Adrenal gland (tissue), 5 donors: ENCODE data around the gene GPR65.

Experiments
- CTCF ChIP-seq, 6 experiments: fragments of 450-650 bp in 4 of 6; fragments of 200-600 bp in 2 of 6; sonication (generic) in 1 of 6; IDR thresholded peaks; 1 replicate in 5 of 6; 2 replicates in 1 of 6; pipeline versions ENCODE4 v1.5.1 to v1.8.0; 2016 to 2021; ENCODE audit warnings: antibody characterized with exemption in 6 of 6, mild to moderate bottlenecking in 2 of 6, moderate library complexity in 1 of 6
- POLR2A ChIP-seq, 2 donors: fragments of 450-650 bp; IDR thresholded peaks; one replicate each; pipeline ENCODE4 v1.6.1; 2017; ENCODE audit warnings: antibody characterized with exemption in 2 of 2, mild to moderate bottlenecking in 2 of 2, moderate library complexity in 1 of 2
- donor health status: DM: no; HTN: no; CAD: no.

- no peak for TF ChIP-seq CTCF (IDR thresholded peaks at IDR 0.05)
- no peak for TF ChIP-seq POLR2A (IDR thresholded peaks at IDR 0.05)
Observed at GRCh38 chr14:88043529-88044443, 38.9 kb downstream of the GPR65 start.
